GM19193 (cell line): ENCODE measurements around the gene DPP6.

Experiments used
- POLR2A ChIP-seq: IDR thresholded peaks from 4 replicates; pipeline ENCODE4 v1.6.1; 2011; ENCODE audit not compliant: insufficient read depth, insufficient read length; ENCODE audit errors: extremely low read depth

Gene DPP6

GRCh38 chr7:154876516-154876915 lies 824.3 kb downstream of the DPP6 start:
- TF ChIP-seq POLR2A, result no peak

GRCh38 chr7:154877031-154877430 lies 824.8 kb downstream of the DPP6 start:
- no peak for TF ChIP-seq POLR2A

- TF ChIP-seq POLR2A, result no peak
Observed at GRCh38 chr7:154879629-154880028, 827.4 kb downstream of the DPP6 start.

- no peak for TF ChIP-seq POLR2A
Observed at GRCh38 chr7:154880513-154880912, 828.3 kb downstream of the DPP6 start.

GRCh38 chr7:154881026-154881425 lies 828.8 kb downstream of the DPP6 start:
- TF ChIP-seq POLR2A, result no peak

- no peak for TF ChIP-seq POLR2A
Observed at GRCh38 chr7:154881526-154881925, 829.3 kb downstream of the DPP6 start.

- no peak for TF ChIP-seq POLR2A
Observed at GRCh38 chr7:154882931-154883474, 830.8 kb downstream of the DPP6 start.

- no peak for TF ChIP-seq POLR2A
Observed at GRCh38 chr7:154884348-154884920, 832.2 kb downstream of the DPP6 start.

GRCh38 chr7:154886591-154886990 lies 834.4 kb downstream of the DPP6 start:
- TF ChIP-seq POLR2A, result no peak

GRCh38 chr7:154888690-154889089 lies 836.5 kb downstream of the DPP6 start:
- no peak for TF ChIP-seq POLR2A

GRCh38 chr7:154892459-154892858 lies 840.3 kb downstream of the DPP6 start:
- no peak for TF ChIP-seq POLR2A

GRCh38 chr7:154896076-154896475 lies 843.9 kb downstream of the DPP6 start:
- TF ChIP-seq POLR2A, result no peak

- no peak for TF ChIP-seq POLR2A
Observed at GRCh38 chr7:154898973-154899855, 847.0 kb downstream of the DPP6 start.

GRCh38 chr7:154899862-154900261 lies 847.7 kb downstream of the DPP6 start:
- TF ChIP-seq POLR2A, result no peak

- no peak for TF ChIP-seq POLR2A
Observed at GRCh38 chr7:154902600-154903082, 850.4 kb downstream of the DPP6 start.
